ENCODE results near the gene DNAH2. TPM values are rescaled to one million over a fixed set of nuclear protein-coding genes. Genes with fewer than 3 reads are reported as not detected.

The DNAH2 gene
- total and polyA plus RNA-seq, 2 experiments from 2014 or later = 0.38 TPM; not detected in 1

DNA sequence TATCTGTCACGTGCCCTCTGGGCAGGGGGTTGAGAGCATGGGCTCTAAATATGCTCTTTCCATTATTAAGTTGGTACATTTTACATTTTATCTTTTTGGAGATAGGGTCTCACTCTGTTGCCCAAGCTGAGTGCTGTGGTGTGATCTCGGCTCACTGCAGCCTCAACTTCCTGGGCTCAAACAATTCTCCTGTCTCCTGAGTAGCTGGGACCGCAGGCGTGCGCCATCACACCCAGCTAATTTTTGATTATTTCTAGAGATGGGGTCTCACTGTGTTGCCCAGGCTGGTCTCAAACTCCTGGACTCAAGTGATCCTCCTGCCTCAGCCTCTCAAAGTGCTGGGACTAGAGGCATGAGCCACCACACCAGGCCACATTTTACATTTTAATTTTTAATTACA lies 72.6 kb downstream of the DNAH2 start:
- no peaks in the 10 kb centered on the region for H3K4me1 ChIP-seq (ENCODE audit: insufficient read depth)

More for the DNA sequence above, 72.6 kb downstream of the DNAH2 start:
- H3K9me3 Mint-ChIP-seq = no peaks in the 10 kb centered on the region
- Histone ChIP-seq H3F3A (replicated peaks; ENCODE audit: low read depth) (no peaks in the 10 kb centered on the region), H3K27me3 (ENCODE audit: insufficient read depth) (no peaks in the 10 kb centered on the region), H3K4me3 (no peak overlapping the region), H2AFZ (peak overlapping the region; percentile 32; the same call in 1 of the 2 replicates), H4K20me1 (replicated peaks; ENCODE audit: insufficient read depth) (no peaks in the 10 kb centered on the region), H3K4me2 (no peak overlapping the region), H3K79me2 (replicated peaks; ENCODE audit: insufficient read depth) (no peaks in the 10 kb centered on the region), H3K9me2 (ENCODE audit: insufficient read depth) (no peaks in the 10 kb centered on the region; the same call in 1 of the 2 replicates), H3K36me3 (ENCODE audit: insufficient read depth) (no peaks in the 10 kb centered on the region), H3K27ac (ENCODE audit: low read depth) (no peak overlapping the region)
- H3K27me3 Mint-ChIP-seq (ENCODE audit: insufficient read depth, low read depth, poor library complexity) = peaks cover 10% of the 10 kb centered on the region
- TF ChIP-seq, protein P1, sequence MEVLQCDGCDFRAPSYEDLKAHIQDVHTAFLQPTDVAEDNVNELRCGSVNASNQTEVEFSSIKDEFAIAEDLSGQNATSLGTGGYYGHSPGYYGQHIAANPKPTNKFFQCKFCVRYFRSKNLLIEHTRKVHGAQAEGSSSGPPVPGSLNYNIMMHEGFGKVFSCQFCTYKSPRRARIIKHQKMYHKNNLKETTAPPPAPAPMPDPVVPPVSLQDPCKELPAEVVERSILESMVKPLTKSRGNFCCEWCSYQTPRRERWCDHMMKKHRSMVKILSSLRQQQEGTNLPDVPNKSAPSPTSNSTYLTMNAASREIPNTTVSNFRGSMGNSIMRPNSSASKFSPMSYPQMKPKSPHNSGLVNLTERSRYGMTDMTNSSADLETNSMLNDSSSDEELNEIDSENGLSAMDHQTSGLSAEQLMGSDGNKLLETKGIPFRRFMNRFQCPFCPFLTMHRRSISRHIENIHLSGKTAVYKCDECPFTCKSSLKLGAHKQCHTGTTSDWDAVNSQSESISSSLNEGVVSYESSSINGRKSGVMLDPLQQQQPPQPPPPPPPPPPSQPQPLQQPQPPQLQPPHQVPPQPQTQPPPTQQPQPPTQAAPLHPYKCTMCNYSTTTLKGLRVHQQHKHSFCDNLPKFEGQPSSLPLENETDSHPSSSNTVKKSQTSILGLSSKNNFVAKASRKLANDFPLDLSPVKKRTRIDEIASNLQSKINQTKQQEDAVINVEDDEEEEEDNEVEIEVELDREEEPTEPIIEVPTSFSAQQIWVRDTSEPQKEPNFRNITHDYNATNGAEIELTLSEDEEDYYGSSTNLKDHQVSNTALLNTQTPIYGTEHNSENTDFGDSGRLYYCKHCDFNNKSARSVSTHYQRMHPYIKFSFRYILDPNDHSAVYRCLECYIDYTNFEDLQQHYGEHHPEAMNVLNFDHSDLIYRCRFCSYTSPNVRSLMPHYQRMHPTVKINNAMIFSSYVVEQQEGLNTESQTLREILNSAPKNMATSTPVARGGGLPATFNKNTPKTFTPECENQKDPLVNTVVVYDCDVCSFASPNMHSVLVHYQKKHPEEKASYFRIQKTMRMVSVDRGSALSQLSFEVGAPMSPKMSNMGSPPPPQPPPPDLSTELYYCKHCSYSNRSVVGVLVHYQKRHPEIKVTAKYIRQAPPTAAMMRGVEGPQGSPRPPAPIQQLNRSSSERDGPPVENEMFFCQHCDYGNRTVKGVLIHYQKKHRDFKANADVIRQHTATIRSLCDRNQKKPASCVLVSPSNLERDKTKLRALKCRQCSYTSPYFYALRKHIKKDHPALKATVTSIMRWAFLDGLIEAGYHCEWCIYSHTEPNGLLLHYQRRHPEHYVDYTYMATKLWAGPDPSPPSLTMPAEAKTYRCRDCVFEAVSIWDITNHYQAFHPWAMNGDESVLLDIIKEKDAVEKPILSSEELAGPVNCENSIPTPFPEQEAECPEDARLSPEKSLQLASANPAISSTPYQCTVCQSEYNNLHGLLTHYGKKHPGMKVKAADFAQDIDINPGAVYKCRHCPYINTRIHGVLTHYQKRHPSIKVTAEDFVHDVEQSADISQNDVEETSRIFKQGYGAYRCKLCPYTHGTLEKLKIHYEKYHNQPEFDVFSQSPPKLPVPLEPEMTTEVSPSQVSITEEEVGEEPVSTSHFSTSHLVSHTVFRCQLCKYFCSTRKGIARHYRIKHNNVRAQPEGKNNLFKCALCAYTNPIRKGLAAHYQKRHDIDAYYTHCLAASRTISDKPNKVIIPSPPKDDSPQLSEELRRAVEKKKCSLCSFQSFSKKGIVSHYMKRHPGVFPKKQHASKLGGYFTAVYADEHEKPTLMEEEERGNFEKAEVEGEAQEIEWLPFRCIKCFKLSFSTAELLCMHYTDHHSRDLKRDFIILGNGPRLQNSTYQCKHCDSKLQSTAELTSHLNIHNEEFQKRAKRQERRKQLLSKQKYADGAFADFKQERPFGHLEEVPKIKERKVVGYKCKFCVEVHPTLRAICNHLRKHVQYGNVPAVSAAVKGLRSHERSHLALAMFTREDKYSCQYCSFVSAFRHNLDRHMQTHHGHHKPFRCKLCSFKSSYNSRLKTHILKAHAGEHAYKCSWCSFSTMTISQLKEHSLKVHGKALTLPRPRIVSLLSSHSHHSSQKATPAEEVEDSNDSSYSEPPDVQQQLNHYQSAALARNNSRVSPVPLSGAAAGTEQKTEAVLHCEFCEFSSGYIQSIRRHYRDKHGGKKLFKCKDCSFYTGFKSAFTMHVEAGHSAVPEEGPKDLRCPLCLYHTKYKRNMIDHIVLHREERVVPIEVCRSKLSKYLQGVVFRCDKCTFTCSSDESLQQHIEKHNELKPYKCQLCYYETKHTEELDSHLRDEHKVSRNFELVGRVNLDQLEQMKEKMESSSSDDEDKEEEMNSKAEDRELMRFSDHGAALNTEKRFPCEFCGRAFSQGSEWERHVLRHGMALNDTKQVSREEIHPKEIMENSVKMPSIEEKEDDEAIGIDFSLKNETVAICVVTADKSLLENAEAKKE (CRISPR knock-in tag; IDR thresholded peaks at IDR 0.05) = no peak
- TF ChIP-seq CREB1 (CRISPR knock-in tag; IDR thresholded peaks at IDR 0.05; ENCODE audit: low read depth) = no peak
- no peak for TF ChIP-seq EZH2 (IDR thresholded peaks at IDR 0.05; ENCODE audit: low read depth, unreplicated experiment)
- TF ChIP-seq ZNF114 (CRISPR knock-in tag; IDR thresholded peaks at IDR 0.05) = no peak
- TF ChIP-seq POLR2AphosphoS5 (IDR thresholded peaks at IDR 0.05; ENCODE audit: low read depth) = no peak
- no peak for TF ChIP-seq JUNB (IDR thresholded peaks at IDR 0.05; ENCODE audit: unreplicated experiment)
- TF ChIP-seq ETS1 (IDR thresholded peaks at IDR 0.05) = no peak
- TF ChIP-seq STAT1 (IDR thresholded peaks at IDR 0.05; ENCODE audit: unreplicated experiment) = no peak
- no peak for TF ChIP-seq EZH2phosphoT487 (IDR thresholded peaks at IDR 0.05; ENCODE audit: unreplicated experiment)
- TF ChIP-seq REST (IDR thresholded peaks at IDR 0.05; ENCODE audit: unreplicated experiment) = no peak
- TF ChIP-seq, protein P2, sequence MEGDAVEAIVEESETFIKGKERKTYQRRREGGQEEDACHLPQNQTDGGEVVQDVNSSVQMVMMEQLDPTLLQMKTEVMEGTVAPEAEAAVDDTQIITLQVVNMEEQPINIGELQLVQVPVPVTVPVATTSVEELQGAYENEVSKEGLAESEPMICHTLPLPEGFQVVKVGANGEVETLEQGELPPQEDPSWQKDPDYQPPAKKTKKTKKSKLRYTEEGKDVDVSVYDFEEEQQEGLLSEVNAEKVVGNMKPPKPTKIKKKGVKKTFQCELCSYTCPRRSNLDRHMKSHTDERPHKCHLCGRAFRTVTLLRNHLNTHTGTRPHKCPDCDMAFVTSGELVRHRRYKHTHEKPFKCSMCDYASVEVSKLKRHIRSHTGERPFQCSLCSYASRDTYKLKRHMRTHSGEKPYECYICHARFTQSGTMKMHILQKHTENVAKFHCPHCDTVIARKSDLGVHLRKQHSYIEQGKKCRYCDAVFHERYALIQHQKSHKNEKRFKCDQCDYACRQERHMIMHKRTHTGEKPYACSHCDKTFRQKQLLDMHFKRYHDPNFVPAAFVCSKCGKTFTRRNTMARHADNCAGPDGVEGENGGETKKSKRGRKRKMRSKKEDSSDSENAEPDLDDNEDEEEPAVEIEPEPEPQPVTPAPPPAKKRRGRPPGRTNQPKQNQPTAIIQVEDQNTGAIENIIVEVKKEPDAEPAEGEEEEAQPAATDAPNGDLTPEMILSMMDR (conservative IDR thresholded peaks at IDR 0.05; ENCODE audit: low read depth in 2 of 2) = no peak
- TF ChIP-seq NANOG (IDR thresholded peaks at IDR 0.05; ENCODE audit: borderline replicate concordance) = no peak
- no peak for TF ChIP-seq ZNF331 (CRISPR knock-in tag; IDR thresholded peaks at IDR 0.05; ENCODE audit: low read depth)
- H3K4me1 Mint-ChIP-seq = peaks cover 4% of the 10 kb centered on the region; the same call in 1 of the 3 replicates
- ATAC-seq (no peak), DNase-seq (ENCODE audit: low spot score) (no peak)
- no peaks in the 10 kb centered on the region for H3K36me3 Mint-ChIP-seq (ENCODE audit: low read depth)
- H3K27ac Mint-ChIP-seq = no peak overlapping the region
- H3K4me3 Mint-ChIP-seq = no peak overlapping the region

Measured in GM23338 (cell line).